Stimulated activated CD8-positive, alpha-beta memory T cell treated with anti-CD3 and anti-CD28 coated beads, Interleukin-15, amount 100 ng/mL, for 24 hours (primary cell): Measurements from ENCODE around the gene KBTBD3.
"Not testable (repeated sequence)": the region's sequence is repeated elsewhere in the genome, so short reads cannot be mapped to it uniquely, and the experiment has no call there.

ENCODE experiments used
- DNase-seq: peaks from one replicate; pipeline ENCODE4 v3.0.0-alpha.2; 2020; ENCODE audit warnings: low read depth

The KBTBD3 gene

GRCh38 chr11:106061249-106061784 is 15.8 kb downstream of the KBTBD3 start:
- no peak for DNase-seq

GRCh38 chr11:106059617-106060016 is 17.5 kb downstream of the KBTBD3 start:
- no peak for DNase-seq

GRCh38 chr11:106058377-106058776 is 18.8 kb downstream of the KBTBD3 start:
- DNase-seq: not testable (repeated sequence)

- DNase-seq: no peak
These were observed 26.0 kb downstream of the KBTBD3 start for GRCh38 chr11:106051103-106051502.

- DNase-seq: no peak
These were observed 27.2 kb downstream of the KBTBD3 start for GRCh38 chr11:106049727-106050476.

- no peak for DNase-seq
These were observed 29.5 kb downstream of the KBTBD3 start for GRCh38 chr11:106047631-106048030.

- no peak for DNase-seq
These were observed 33.6 kb downstream of the KBTBD3 start for GRCh38 chr11:106043540-106043939.

GRCh38 chr11:106032861-106033260 is 44.3 kb downstream of the KBTBD3 start:
- DNase-seq: no peak

GRCh38 chr11:106031936-106032335 is 45.2 kb downstream of the KBTBD3 start:
- DNase-seq: no peak

- no peak for DNase-seq
These were observed 45.8 kb downstream of the KBTBD3 start for GRCh38 chr11:106031202-106031810.

GRCh38 chr11:106030609-106031008 is 46.5 kb downstream of the KBTBD3 start:
- no peak for DNase-seq

- DNase-seq: no peak
These were observed 54.3 kb downstream of the KBTBD3 start for GRCh38 chr11:106022795-106023275.

- peak; percentile 88 for DNase-seq
These were observed 55.0 kb downstream of the KBTBD3 start, which contains the start of gene MSANTD4 for GRCh38 chr11:106021967-106022794. TSS of gene MSANTD4 (minus strand) at chr11:106022240. CDS start at chr11:106010917, 11,323 bp downstream.

- DNase-seq: no peak
These were observed 55.8 kb downstream of the KBTBD3 start for GRCh38 chr11:106021181-106021966.

- no peak for DNase-seq
These were observed 60.1 kb downstream of the KBTBD3 start for GRCh38 chr11:106017093-106017492.

GRCh38 chr11:106015066-106015465 is 62.1 kb downstream of the KBTBD3 start:
- no peak for DNase-seq

- DNase-seq: no peak
These were observed 62.5 kb downstream of the KBTBD3 start for GRCh38 chr11:106014620-106015019.

GRCh38 chr11:106014035-106014434 is 63.1 kb downstream of the KBTBD3 start:
- no peak for DNase-seq

- no peak for DNase-seq
These were observed 64.4 kb downstream of the KBTBD3 start for GRCh38 chr11:106012744-106013143.

- DNase-seq: no peak
These were observed 65.7 kb downstream of the KBTBD3 start for GRCh38 chr11:106011481-106011880.

GRCh38 chr11:106003094-106003493 is 74.1 kb downstream of the KBTBD3 start:
- not testable (repeated sequence) for DNase-seq
